Measurements from ENCODE around the gene NLGN1.

NLGN1 gene

DNA sequence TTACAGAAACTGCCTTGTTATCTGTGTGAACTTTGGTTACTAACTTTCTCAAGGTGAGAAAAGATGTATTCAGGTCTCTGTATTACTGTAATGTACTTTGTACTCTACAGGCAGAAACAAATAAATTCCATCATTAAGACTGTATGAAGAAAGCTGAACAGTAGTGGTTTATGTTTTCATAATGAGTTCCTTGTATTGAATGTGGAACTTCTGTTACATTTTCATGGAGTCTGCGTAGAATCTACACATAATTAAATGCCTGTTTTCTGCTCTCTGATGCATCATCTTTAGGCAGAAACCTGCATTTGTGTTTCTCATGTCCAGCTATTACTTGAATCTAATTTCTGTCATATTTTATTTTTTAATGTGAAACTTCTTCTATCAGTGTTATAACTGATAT lies 302.8 kb downstream of the NLGN1 start:
- Histone ChIP-seq H3K36me3 (ENCODE audit: low read depth) (no peaks in the 10 kb centered on the region), H3K4me3 (ENCODE audit: severe bottlenecking) (no peak overlapping the region), H3K9me3 (ENCODE audit: severe bottlenecking) (no peaks in the 10 kb centered on the region), H3K27ac (ENCODE audit: poor library complexity, severe bottlenecking) (no peak overlapping the region), H3K27me3 (ENCODE audit: insufficient read depth, poor library complexity, severe bottlenecking) (no peaks in the 10 kb centered on the region), H3K4me1 (ENCODE audit: insufficient read depth, poor library complexity, severe bottlenecking) (no peaks in the 10 kb centered on the region)
- DNase-seq (ENCODE audit: low spot score) (no peak), ATAC-seq (ENCODE audit: low read depth) (no peak)
- TF ChIP-seq, protein P1, sequence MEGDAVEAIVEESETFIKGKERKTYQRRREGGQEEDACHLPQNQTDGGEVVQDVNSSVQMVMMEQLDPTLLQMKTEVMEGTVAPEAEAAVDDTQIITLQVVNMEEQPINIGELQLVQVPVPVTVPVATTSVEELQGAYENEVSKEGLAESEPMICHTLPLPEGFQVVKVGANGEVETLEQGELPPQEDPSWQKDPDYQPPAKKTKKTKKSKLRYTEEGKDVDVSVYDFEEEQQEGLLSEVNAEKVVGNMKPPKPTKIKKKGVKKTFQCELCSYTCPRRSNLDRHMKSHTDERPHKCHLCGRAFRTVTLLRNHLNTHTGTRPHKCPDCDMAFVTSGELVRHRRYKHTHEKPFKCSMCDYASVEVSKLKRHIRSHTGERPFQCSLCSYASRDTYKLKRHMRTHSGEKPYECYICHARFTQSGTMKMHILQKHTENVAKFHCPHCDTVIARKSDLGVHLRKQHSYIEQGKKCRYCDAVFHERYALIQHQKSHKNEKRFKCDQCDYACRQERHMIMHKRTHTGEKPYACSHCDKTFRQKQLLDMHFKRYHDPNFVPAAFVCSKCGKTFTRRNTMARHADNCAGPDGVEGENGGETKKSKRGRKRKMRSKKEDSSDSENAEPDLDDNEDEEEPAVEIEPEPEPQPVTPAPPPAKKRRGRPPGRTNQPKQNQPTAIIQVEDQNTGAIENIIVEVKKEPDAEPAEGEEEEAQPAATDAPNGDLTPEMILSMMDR (IDR thresholded peaks at IDR 0.05; ENCODE audit: poor library complexity, severe bottlenecking), result no peak

DNA sequence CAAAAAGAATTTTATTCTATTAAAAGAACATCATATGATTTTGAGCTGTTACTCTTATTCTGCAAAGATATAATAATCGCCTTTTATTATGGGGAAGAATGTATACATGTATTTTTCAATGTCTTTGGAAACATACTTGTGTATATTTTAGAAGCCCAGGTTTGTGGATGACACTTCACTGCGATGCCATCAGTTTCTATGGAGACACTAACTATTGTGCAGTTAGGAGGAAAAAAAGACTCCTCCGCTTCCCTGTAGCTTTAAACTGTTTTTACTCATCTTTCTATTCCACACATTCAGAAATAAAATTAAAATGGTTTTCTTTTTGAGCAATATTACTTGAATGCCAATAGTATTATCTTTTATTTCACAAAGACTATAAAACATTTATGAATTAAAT lies 305.0 kb downstream of the NLGN1 start:
- Histone ChIP-seq H3K36me3 (ENCODE audit: low read depth) (no peaks in the 10 kb centered on the region), H3K27me3 (ENCODE audit: insufficient read depth, poor library complexity, severe bottlenecking) (no peaks in the 10 kb centered on the region), H3K27ac (ENCODE audit: poor library complexity, severe bottlenecking) (no peak overlapping the region), H3K4me1 (ENCODE audit: insufficient read depth, poor library complexity, severe bottlenecking) (no peaks in the 10 kb centered on the region), H3K4me3 (ENCODE audit: severe bottlenecking) (no peak overlapping the region), H3K9me3 (ENCODE audit: severe bottlenecking) (no peaks in the 10 kb centered on the region)
- DNase-seq (ENCODE audit: low spot score) (no peak), ATAC-seq (ENCODE audit: low read depth) (no peak)
- TF ChIP-seq, protein P1 (IDR thresholded peaks at IDR 0.05; ENCODE audit: poor library complexity, severe bottlenecking), result no peak

DNA sequence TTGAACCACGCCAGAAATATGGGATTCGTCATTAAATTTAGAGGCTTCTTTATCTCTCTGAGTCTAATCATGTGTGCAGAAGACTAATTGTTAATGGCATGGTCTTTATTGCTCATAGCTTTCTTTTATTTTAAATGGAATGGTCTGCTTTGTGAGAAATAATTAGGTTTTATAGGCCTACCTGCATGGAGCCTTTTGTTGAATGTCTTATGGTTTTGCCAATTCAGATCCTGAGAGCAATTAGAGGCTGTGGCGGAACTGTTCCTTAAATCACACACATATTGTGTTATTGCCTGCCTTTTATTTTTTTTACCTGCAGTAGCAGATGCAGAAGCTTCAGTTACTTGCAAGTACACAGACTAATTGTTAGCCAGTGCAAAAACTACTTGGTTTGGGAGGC lies 306.2 kb downstream of the NLGN1 start:
- Histone ChIP-seq H3K9me3 (ENCODE audit: severe bottlenecking) (no peaks in the 10 kb centered on the region), H3K27ac (ENCODE audit: poor library complexity, severe bottlenecking) (no peak overlapping the region), H3K36me3 (ENCODE audit: low read depth) (no peaks in the 10 kb centered on the region), H3K4me3 (ENCODE audit: severe bottlenecking) (no peak overlapping the region), H3K27me3 (ENCODE audit: insufficient read depth, poor library complexity, severe bottlenecking) (no peaks in the 10 kb centered on the region), H3K4me1 (ENCODE audit: insufficient read depth, poor library complexity, severe bottlenecking) (no peaks in the 10 kb centered on the region)
- ATAC-seq (ENCODE audit: low read depth) (no peak), DNase-seq (ENCODE audit: low spot score) (no peak)
- TF ChIP-seq, protein P1 (IDR thresholded peaks at IDR 0.05; ENCODE audit: poor library complexity, severe bottlenecking), result no peak

DNA sequence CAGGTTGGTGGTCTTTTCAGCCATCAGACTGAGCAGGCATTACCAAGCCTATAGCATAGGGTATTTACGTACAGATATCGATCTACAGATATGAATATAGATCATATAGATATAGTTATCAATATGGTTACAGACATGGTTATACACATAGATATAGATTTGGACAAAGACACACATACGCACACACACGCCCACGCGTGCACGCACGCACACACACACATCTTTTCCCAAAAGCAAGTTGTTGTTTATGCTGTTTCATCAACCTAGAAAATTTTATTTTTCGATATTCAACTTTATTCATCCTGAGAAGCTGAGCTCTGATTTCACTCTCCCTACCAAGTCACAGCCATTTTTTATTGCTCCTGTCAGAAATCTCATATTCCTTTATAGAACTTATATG lies 309.1 kb downstream of the NLGN1 start:
- TF ChIP-seq, protein P1 (IDR thresholded peaks at IDR 0.05; ENCODE audit: poor library complexity, severe bottlenecking), result no peak
- Histone ChIP-seq H3K9me3 (ENCODE audit: severe bottlenecking) (no peaks in the 10 kb centered on the region), H3K4me1 (ENCODE audit: insufficient read depth, poor library complexity, severe bottlenecking) (no peaks in the 10 kb centered on the region), H3K4me3 (ENCODE audit: severe bottlenecking) (no peak overlapping the region), H3K27me3 (ENCODE audit: insufficient read depth, poor library complexity, severe bottlenecking) (peaks cover 3% of the 10 kb centered on the region), H3K27ac (ENCODE audit: poor library complexity, severe bottlenecking) (no peak overlapping the region), H3K36me3 (ENCODE audit: low read depth) (no peaks in the 10 kb centered on the region)
- DNase-seq (ENCODE audit: low spot score), result no peak
- ATAC-seq (ENCODE audit: low read depth), result no peak

DNA sequence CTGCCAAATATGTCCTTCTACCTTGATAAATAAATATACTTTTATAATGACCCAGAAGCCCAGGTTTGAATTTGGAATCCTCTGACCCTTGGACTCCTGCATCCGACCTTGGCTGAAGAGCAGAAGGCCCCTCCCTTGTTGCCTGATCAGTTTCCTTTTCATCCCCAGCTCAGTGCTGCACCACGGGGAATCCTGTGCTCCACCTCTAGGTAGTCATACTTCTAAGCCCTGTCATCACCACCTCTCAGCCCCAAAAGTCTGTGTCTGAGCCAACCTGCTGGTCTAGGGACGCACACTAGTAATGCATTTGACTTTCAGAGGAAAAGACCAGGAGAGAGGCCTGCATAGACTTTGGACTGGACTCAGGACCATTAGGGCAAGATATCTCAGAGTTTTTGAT lies 310.6 kb downstream of the NLGN1 start:
- no peak overlapping the region for H3K4me3 ChIP-seq (ENCODE audit: severe bottlenecking)
- no peaks in the 10 kb centered on the region for H3K9me3 ChIP-seq (ENCODE audit: severe bottlenecking)
- H3K4me1 ChIP-seq (ENCODE audit: insufficient read depth, poor library complexity, severe bottlenecking), result no peaks in the 10 kb centered on the region
- DNase-seq (ENCODE audit: low spot score) (no peak), ATAC-seq (ENCODE audit: low read depth) (no peak)
- H3K36me3 ChIP-seq (ENCODE audit: low read depth), result no peaks in the 10 kb centered on the region
- no peak overlapping the region for H3K27ac ChIP-seq (ENCODE audit: poor library complexity, severe bottlenecking)
- TF ChIP-seq, protein P1 (IDR thresholded peaks at IDR 0.05; ENCODE audit: poor library complexity, severe bottlenecking), result no peak
- H3K27me3 ChIP-seq (ENCODE audit: insufficient read depth, poor library complexity, severe bottlenecking), result peaks cover 4% of the 10 kb centered on the region

All from RWPE2 (cell line).